B cell (primary cell): ENCODE data around the gene ZMIZ1. TPM values are rescaled to one million over a fixed set of nuclear protein-coding genes. Genes with fewer than 3 reads are reported as not detected.

ENCODE experiments used
- ATAC-seq: fragments of 200-7000 bp; cut with Tn5 transposase; one replicate; pipeline ENCODE4 v1.10.0; 2021; ENCODE audit warnings: low read depth, mild to moderate bottlenecking, moderate number of reproducible peaks, moderate library complexity
- CTCF ChIA-PET: fragments of 350-600 bp; sonication (Branson Sonifier 250); formaldehyde crosslinking; loops from one replicate; lab custom pipeline; 2021; ENCODE audit warnings: antibody characterized with exemption, inconsistent platforms; lab: Charles Lee
- POLR2A ChIA-PET: fragments of 350-600 bp; sonication (Branson Sonifier 250); formaldehyde crosslinking; loops from one replicate; lab custom pipeline; 2021; ENCODE audit warnings: antibody characterized with exemption; lab: Charles Lee
- DNase-seq: peaks from one replicate; pipeline ENCODE4 v3.0.0; 2013
- H2AFZ ChIP-seq: 2 replicates; pipeline ENCODE4 v1.6.1; 2012; ENCODE audit warnings: mild to moderate bottlenecking, low read depth, low read length; ENCODE audit not compliant: insufficient read depth, poor library complexity, severe bottlenecking
- H3K27ac ChIP-seq, 2 donors: 1 replicate in 1 of 2; 2 replicates in 1 of 2; pipeline ENCODE4 v1.5.1; 2012 to 2013; ENCODE audit warnings: low read length in 2 of 2, mild to moderate bottlenecking in 2 of 2, moderate library complexity in 1 of 2
- H3K27me3 ChIP-seq, 4 experiments: fragments of 200-600 bp in 1 of 4; sonication (generic) in 1 of 4; replicated peaks in 1 of 4; 1 replicate in 2 of 4; 2 replicates in 2 of 4; pipeline versions ENCODE4 v1.6.1 to v1.7.0; 2013 to 2016; ENCODE audit warnings: low read length in 3 of 4, mild to moderate bottlenecking in 2 of 4, mixed read lengths in 1 of 4, moderate library complexity in 1 of 4; ENCODE audit not compliant: insufficient read depth in 4 of 4, control insufficient read depth in 3 of 4; ENCODE audit errors: control extremely low read depth in 1 of 4
- H3K36me3 ChIP-seq, 2 experiments: replicated peaks in 1 of 2; 1 replicate in 1 of 2; 2 replicates in 1 of 2; pipeline versions ENCODE4 v1.6.1 to v1.7.1; 2013; ENCODE audit warnings: low read length in 1 of 2; ENCODE audit not compliant: insufficient read depth in 2 of 2, control insufficient read depth in 1 of 2; ENCODE audit errors: control extremely low read depth in 1 of 2, extremely low read depth in 1 of 2
- H3K4me1 ChIP-seq, 2 donors: fragments of 200-600 bp in 1 of 2; sonication (generic) in 1 of 2; 1 replicate in 1 of 2; 2 replicates in 1 of 2; pipeline versions ENCODE4 v1.5.1 to v1.6.1; 2013 to 2017; ENCODE audit warnings: low read length in 2 of 2; ENCODE audit not compliant: control insufficient read depth in 2 of 2, insufficient read depth in 2 of 2
- H3K4me2 ChIP-seq: replicated peaks from 2 replicates; pipeline ENCODE3; 2012; ENCODE audit warnings: mild to moderate bottlenecking, low read depth, low read length; ENCODE audit not compliant: poor library complexity, severe bottlenecking
- H3K4me3 ChIP-seq, 5 experiments: fragments of 200-600 bp in 1 of 5; sonication (generic) in 1 of 5; 1 replicate in 3 of 5; 2 replicates in 2 of 5; pipeline versions ENCODE4 v1.5.1 to v1.7.0; 2011 to 2016; ENCODE audit warnings: low read length in 4 of 5, mild to moderate bottlenecking in 4 of 5, low read depth in 2 of 5, control low read depth in 1 of 5, moderate library complexity in 1 of 5; ENCODE audit not compliant: insufficient read depth in 1 of 5; ENCODE audit errors: control extremely low read depth in 1 of 5, extremely low read depth in 1 of 5
- H3K79me2 ChIP-seq: fragments of 200-600 bp; sonication (generic); one replicate; pipeline ENCODE4 v1.6.0; 2016; ENCODE audit warnings: low read length; ENCODE audit not compliant: control insufficient read depth, insufficient read depth
- H3K9ac ChIP-seq: fragments of 200-600 bp; sonication (generic); 2 replicates; pipeline ENCODE4 v1.6.1; 2017; ENCODE audit warnings: mild to moderate bottlenecking, low read length, moderate library complexity
- H3K9me3 ChIP-seq, 3 donors: one replicate each; pipeline versions ENCODE4 v1.6.1 to v1.7.1; 2013; ENCODE audit warnings: low read length in 2 of 3; ENCODE audit not compliant: control insufficient read depth in 2 of 3, insufficient read depth in 1 of 3; ENCODE audit errors: control extremely low read depth in 1 of 3
- H4K20me1 ChIP-seq: 2 replicates; pipeline ENCODE4 v1.6.0; 2012; ENCODE audit warnings: mild to moderate bottlenecking, low read length; ENCODE audit not compliant: insufficient read depth, control insufficient read depth, poor library complexity, severe bottlenecking
- H3K27ac Mint-ChIP-seq: one replicate; pipeline ENCODE4 v1.8.0; 2021; ENCODE audit warnings: mixed read lengths
- H3K27me3 Mint-ChIP-seq: one replicate; pipeline ENCODE4 v1.8.0; 2021; ENCODE audit warnings: mixed read lengths
- H3K4me1 Mint-ChIP-seq: one replicate; pipeline ENCODE4 v1.8.0; 2021; ENCODE audit warnings: mixed read lengths
- H3K4me3 Mint-ChIP-seq: one replicate; pipeline ENCODE4 v1.8.0; 2021; ENCODE audit warnings: mixed read lengths
- H3K9me3 Mint-ChIP-seq: one replicate; pipeline ENCODE4 v1.8.0; 2022; ENCODE audit warnings: mixed read lengths; ENCODE audit not compliant: insufficient read depth
- CTCF ChIP-seq: fragments of 200-600 bp; IDR thresholded peaks from one replicate; pipeline ENCODE4 v1.8.0; 2022; ENCODE audit warnings: antibody characterized with exemption, mild to moderate bottlenecking
- EZH2 ChIP-seq: IDR thresholded peaks from 2 replicates; pipeline ENCODE4 v1.6.1; 2012; ENCODE audit warnings: borderline replicate concordance, low read depth, mild to moderate bottlenecking, moderate library complexity, low read length; ENCODE audit not compliant: insufficient read depth, poor library complexity, severe bottlenecking
- WGBS: methylation state at CpG from one replicate; pipeline ENCODE4 v1.1.5; 2013; ENCODE audit warnings: missing lambda C conversion rate; ENCODE audit not compliant: insufficient coverage; 5-methylcytosine and 5-hydroxymethylcytosine counted together
- intact Hi-C: fragments of 100-400 bp; cut with micrococcal nuclease; formaldehyde crosslinking; loops from one replicate; pipeline ENCODE4 v1.10.0; 2022
- polyA plus RNA-seq: library from polyadenylated mRNA; depleted of rRNA; stranded (reverse); fragments of >200 nt; gene quantifications from 2 replicates; pipeline ENCODE4 v1.2.3, GENCODE V29; 2012
- total RNA-seq, 2 donors: library from RNA; stranded (reverse); fragments of 120-200 nt in 1 of 2; gene quantifications; 1 replicate in 1 of 2; 2 replicates in 1 of 2; pipeline versions ENCODE4 v1.2.3 to v1.2.4, GENCODE V29; 2013 to 2022

Gene ZMIZ1
- total and polyA plus RNA-seq, 2 donors (not counting 1 experiment from before 2014, with no cell fraction given) = 14.3 to 64.9 TPM

GRCh38 chr10:79056736-79057391, 11.9 kb upstream of the ZMIZ1 start:
- no peaks in the 10 kb centered on the region for H3K9me3 Mint-ChIP-seq
- Histone ChIP-seq H2AFZ (no peak overlapping the region), H4K20me1 (no peaks in the 10 kb centered on the region), H3K27me3 (peaks cover 0 to 28% (median 3%) of the 10 kb centered on the region in 4 experiments), H3K9me3 (no peaks in the 10 kb centered on the region), H3K4me3 (no peak overlapping the region), H3K4me2 (no peak overlapping the region), H3K9ac (no peak overlapping the region), H3K27ac (no peak overlapping the region), H3K79me2 (no peaks in the 10 kb centered on the region), H3K36me3 (no peaks in the 10 kb centered on the region), H3K4me1 (no peaks in the 10 kb centered on the region)
- H3K4me1 Mint-ChIP-seq = no peaks in the 10 kb centered on the region
- intact Hi-C loops = no loop called here
- H3K27me3 Mint-ChIP-seq = peaks cover 28% of the 10 kb centered on the region
- POLR2A ChIA-PET = no interaction called here
- DNase-seq = no peak
- no peak overlapping the region for H3K4me3 Mint-ChIP-seq
- TF ChIP-seq EZH2 = no peak
- no peak for TF ChIP-seq CTCF
- WGBS = 85% methylated on average over 12 of the region's 14 CpGs
- CTCF ChIA-PET = no interaction called here
- H3K27ac Mint-ChIP-seq = no peak overlapping the region
- no peak for ATAC-seq

- Mint-ChIP-seq H3K27me3 (peaks cover 28% of the 10 kb centered on the region), H3K4me3 (no peak overlapping the region), H3K4me1 (no peaks in the 10 kb centered on the region), H3K27ac (no peak overlapping the region), H3K9me3 (no peaks in the 10 kb centered on the region)
- peaks cover 0 to 22% (median 1%) of the 10 kb centered on the region in 4 experiments for H3K27me3 ChIP-seq
- no peak overlapping the region for H2AFZ ChIP-seq
- H3K27ac ChIP-seq = no peak overlapping the region
- TF ChIP-seq EZH2 = no peak
- TF ChIP-seq CTCF = no peak
- no peak for DNase-seq
- no peaks in the 10 kb centered on the region for H3K79me2 ChIP-seq
- no peak overlapping the region for H3K4me2 ChIP-seq
- no peaks in the 10 kb centered on the region for H3K9me3 ChIP-seq
- H3K36me3 ChIP-seq = no peaks in the 10 kb centered on the region
- POLR2A ChIA-PET = no interaction called here
- H4K20me1 ChIP-seq = no peaks in the 10 kb centered on the region
- intact Hi-C loops = no loop called here
- WGBS = 85% methylated on average over 9 of the region's 12 CpGs
- ATAC-seq = no peak
- no peak overlapping the region for H3K9ac ChIP-seq
- no peak overlapping the region for H3K4me3 ChIP-seq
- no peaks in the 10 kb centered on the region for H3K4me1 ChIP-seq
- CTCF ChIA-PET = no interaction called here
Measured at GRCh38 chr10:79057481-79058275, 11.1 kb upstream of the ZMIZ1 start.
